Gastrocnemius medialis (tissue), 4 donors: ENCODE measurements around the gene ACADVL.

Experiments
- CTCF ChIP-seq, 5 experiments: fragments of 450-650 bp in 3 of 5; fragments of 200-600 bp in 2 of 5; sonication (generic) in 2 of 5; IDR thresholded peaks in 4 of 5; conservative IDR thresholded peaks in 1 of 5; 1 replicate in 4 of 5; 2 replicates in 1 of 5; pipeline ENCODE4 v1.5.1; 2016 to 2019; ENCODE audit warnings: antibody characterized with exemption in 5 of 5, mild to moderate bottlenecking in 3 of 5, moderate library complexity in 3 of 5
- POLR2A ChIP-seq, 2 donors: fragments of 450-650 bp; IDR thresholded peaks; one replicate each; pipeline ENCODE4 v1.6.1; 2017; ENCODE audit warnings: antibody characterized with exemption in 2 of 2, mild to moderate bottlenecking in 2 of 2, moderate library complexity in 2 of 2

- TF ChIP-seq CTCF (IDR thresholded peaks at IDR 0.05 in 4 of 5, conservative IDR thresholded peaks at IDR 0.05 in 1 of 5) (no peak), POLR2A (IDR thresholded peaks at IDR 0.05) (no peak)
These were observed 29.3 kb upstream of the ACADVL start for GRCh38 chr17:7190276-7190917.
